HepG2 (cell line): Measurements from ENCODE around the gene SEMA4B. TPM values are rescaled to one million over a fixed set of nuclear protein-coding genes. Genes with fewer than 3 reads are reported as not detected.

Source experiments
- EED ChIP-seq: sonication (generic); formaldehyde crosslinking; IDR thresholded peaks from 2 replicates; pipeline ENCODE4 v1.5.0; 2020; ENCODE audit warnings: mild to moderate bottlenecking, missing genetic modification reagents
- KAT8 ChIP-seq: IDR thresholded peaks from 2 replicates; pipeline ENCODE4 v1.6.1; 2016; ENCODE audit warnings: missing genetic modification reagents, missing compliant biosample characterization
- SRY ChIP-seq: sonication (generic); formaldehyde crosslinking; IDR thresholded peaks from 2 replicates; pipeline ENCODE4 v1.8.0; 2022; ENCODE audit warnings: mild to moderate bottlenecking, missing genetic modification reagents
- THAP11 ChIP-seq: IDR thresholded peaks from 2 replicates; pipeline ENCODE4 v1.6.1; 2016; ENCODE audit warnings: missing biosample characterization, missing genetic modification reagents
- ZIK1 ChIP-seq: sonication (generic); formaldehyde crosslinking; IDR thresholded peaks from 2 replicates; pipeline ENCODE4 v1.5.0; 2020; ENCODE audit warnings: mild to moderate bottlenecking, low read depth, missing genetic modification reagents, borderline replicate concordance
- ZNF20 ChIP-seq: sonication (generic); formaldehyde crosslinking; IDR thresholded peaks from 2 replicates; pipeline ENCODE4 v1.4.0; 2020; ENCODE audit warnings: mild to moderate bottlenecking, moderate library complexity, missing genetic modification reagents
- ZNF318 ChIP-seq: sonication (generic); formaldehyde crosslinking; IDR thresholded peaks from 2 replicates; pipeline ENCODE4 v1.4.0; 2020; ENCODE audit warnings: mild to moderate bottlenecking, missing genetic modification reagents
- polyA plus RNA-seq, 8 experiments: library from polyadenylated mRNA; depleted of rRNA in 3 of 8; stranded (reverse) in 7 of 8; unstranded in 1 of 8; fragments of >200 nt; fragmentation: Illumina TruSeq in 4 of 8; extraction: Trizol in 4 of 8; gene quantifications; 2 replicates each; pipeline versions ENCODE4 v1.2.1 to v1.2.3, GENCODE V29; 2011 to 2016; ENCODE audit warnings: low read depth in 4 of 8, missing spikeins in 1 of 8, mixed read lengths in 1 of 8; ENCODE audit not compliant: insufficient read depth in 1 of 8
- total RNA-seq, 5 experiments: library from RNA; depleted of rRNA; stranded (reverse); fragments of >200 nt; fragmentation: Illumina TruSeq; extraction: Trizol; gene quantifications; 2 replicates each; pipeline ENCODE4 v1.2.3, GENCODE V29; 2016; ENCODE audit warnings: low read depth in 1 of 5
- TF ChIP-seq, protein P1 (sequence below): sonication (generic); formaldehyde crosslinking; IDR thresholded peaks from 2 replicates; pipeline ENCODE4 v1.4.0; 2020; ENCODE audit warnings: missing genetic modification reagents
- TF ChIP-seq, protein P2 (sequence below): sonication (generic); formaldehyde crosslinking; IDR thresholded peaks from 2 replicates; pipeline ENCODE4 v1.9.0; 2022; ENCODE audit warnings: missing genetic modification reagents, mild to moderate bottlenecking, borderline replicate concordance
- TF ChIP-seq, protein P3 (sequence below): sonication (generic); formaldehyde crosslinking; IDR thresholded peaks from 2 replicates; pipeline ENCODE4 v1.4.0; 2020; ENCODE audit warnings: mild to moderate bottlenecking, missing genetic modification reagents, borderline replicate concordance

SEMA4B gene
- total and polyA plus RNA-seq, 2 of the 13 experiments (the other 11 are each of a cell fraction or from before 2014, with no cell fraction given) = 2.1 to 17.0 TPM

GRCh38 chr15:90165659-90166489 lies 35.3 kb upstream of the SEMA4B start (continued):
- TF ChIP-seq, protein P1, sequence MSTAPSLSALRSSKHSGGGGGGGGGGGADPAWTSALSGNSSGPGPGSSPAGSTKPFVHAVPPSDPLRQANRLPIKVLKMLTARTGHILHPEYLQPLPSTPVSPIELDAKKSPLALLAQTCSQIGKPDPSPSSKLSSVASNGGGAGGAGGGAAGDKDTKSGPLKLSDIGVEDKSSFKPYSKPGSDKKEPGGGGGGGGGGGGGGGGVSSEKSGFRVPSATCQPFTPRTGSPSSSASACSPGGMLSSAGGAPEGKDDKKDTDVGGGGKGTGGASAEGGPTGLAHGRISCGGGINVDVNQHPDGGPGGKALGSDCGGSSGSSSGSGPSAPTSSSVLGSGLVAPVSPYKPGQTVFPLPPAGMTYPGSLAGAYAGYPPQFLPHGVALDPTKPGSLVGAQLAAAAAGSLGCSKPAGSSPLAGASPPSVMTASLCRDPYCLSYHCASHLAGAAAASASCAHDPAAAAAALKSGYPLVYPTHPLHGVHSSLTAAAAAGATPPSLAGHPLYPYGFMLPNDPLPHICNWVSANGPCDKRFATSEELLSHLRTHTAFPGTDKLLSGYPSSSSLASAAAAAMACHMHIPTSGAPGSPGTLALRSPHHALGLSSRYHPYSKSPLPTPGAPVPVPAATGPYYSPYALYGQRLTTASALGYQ (CRISPR knock-in tag) = no peak; the same call in 1 of the 2 replicates
- no peak for TF ChIP-seq SRY (CRISPR knock-in tag)
- no peak for TF ChIP-seq EED (CRISPR knock-in tag)
- no peak for TF ChIP-seq ZIK1 (CRISPR knock-in tag)
- TF ChIP-seq ZNF318 (CRISPR knock-in tag) = no peak
- no peak for TF ChIP-seq ZNF20 (CRISPR knock-in tag)
- TF ChIP-seq, protein P2, sequence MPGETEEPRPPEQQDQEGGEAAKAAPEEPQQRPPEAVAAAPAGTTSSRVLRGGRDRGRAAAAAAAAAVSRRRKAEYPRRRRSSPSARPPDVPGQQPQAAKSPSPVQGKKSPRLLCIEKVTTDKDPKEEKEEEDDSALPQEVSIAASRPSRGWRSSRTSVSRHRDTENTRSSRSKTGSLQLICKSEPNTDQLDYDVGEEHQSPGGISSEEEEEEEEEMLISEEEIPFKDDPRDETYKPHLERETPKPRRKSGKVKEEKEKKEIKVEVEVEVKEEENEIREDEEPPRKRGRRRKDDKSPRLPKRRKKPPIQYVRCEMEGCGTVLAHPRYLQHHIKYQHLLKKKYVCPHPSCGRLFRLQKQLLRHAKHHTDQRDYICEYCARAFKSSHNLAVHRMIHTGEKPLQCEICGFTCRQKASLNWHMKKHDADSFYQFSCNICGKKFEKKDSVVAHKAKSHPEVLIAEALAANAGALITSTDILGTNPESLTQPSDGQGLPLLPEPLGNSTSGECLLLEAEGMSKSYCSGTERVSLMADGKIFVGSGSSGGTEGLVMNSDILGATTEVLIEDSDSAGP (CRISPR knock-in tag) = peak; percentile 65; the same call in 1 of the 2 replicates
- TF ChIP-seq KAT8 (CRISPR knock-in tag) = peak; percentile 71
- peak; percentile 45; the same call in 1 of the 2 replicates for TF ChIP-seq THAP11 (CRISPR knock-in tag)
- TF ChIP-seq, protein P3, sequence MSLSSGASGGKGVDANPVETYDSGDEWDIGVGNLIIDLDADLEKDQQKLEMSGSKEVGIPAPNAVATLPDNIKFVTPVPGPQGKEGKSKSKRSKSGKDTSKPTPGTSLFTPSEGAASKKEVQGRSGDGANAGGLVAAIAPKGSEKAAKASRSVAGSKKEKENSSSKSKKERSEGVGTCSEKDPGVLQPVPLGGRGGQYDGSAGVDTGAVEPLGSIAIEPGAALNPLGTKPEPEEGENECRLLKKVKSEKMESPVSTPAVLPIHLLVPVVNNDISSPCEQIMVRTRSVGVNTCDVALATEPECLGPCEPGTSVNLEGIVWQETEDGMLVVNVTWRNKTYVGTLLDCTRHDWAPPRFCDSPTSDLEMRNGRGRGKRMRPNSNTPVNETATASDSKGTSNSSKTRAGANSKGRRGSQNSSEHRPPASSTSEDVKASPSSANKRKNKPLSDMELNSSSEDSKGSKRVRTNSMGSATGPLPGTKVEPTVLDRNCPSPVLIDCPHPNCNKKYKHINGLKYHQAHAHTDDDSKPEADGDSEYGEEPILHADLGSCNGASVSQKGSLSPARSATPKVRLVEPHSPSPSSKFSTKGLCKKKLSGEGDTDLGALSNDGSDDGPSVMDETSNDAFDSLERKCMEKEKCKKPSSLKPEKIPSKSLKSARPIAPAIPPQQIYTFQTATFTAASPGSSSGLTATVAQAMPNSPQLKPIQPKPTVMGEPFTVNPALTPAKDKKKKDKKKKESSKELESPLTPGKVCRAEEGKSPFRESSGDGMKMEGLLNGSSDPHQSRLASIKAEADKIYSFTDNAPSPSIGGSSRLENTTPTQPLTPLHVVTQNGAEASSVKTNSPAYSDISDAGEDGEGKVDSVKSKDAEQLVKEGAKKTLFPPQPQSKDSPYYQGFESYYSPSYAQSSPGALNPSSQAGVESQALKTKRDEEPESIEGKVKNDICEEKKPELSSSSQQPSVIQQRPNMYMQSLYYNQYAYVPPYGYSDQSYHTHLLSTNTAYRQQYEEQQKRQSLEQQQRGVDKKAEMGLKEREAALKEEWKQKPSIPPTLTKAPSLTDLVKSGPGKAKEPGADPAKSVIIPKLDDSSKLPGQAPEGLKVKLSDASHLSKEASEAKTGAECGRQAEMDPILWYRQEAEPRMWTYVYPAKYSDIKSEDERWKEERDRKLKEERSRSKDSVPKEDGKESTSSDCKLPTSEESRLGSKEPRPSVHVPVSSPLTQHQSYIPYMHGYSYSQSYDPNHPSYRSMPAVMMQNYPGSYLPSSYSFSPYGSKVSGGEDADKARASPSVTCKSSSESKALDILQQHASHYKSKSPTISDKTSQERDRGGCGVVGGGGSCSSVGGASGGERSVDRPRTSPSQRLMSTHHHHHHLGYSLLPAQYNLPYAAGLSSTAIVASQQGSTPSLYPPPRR (CRISPR knock-in tag) = peak; percentile 76; the same call in 1 of the 2 replicates
